Body of pancreas (tissue), 4 donors: Measurements from ENCODE around the gene PLEKHB1.

Experiments
- POLR2A ChIP-seq, 3 donors: fragments of 450-650 bp; IDR thresholded peaks; one replicate each; pipeline ENCODE4 v1.6.1; 2016; ENCODE audit warnings: antibody characterized with exemption in 3 of 3, mild to moderate bottlenecking in 2 of 3
- TF ChIP-seq, protein P1 (sequence below), 7 experiments: fragments of 450-650 bp in 4 of 7; fragments of 200-600 bp in 3 of 7; sonication (generic) in 3 of 7; IDR thresholded peaks; one replicate each; pipeline ENCODE4 v1.5.1; 2016 to 2019; ENCODE audit warnings: antibody characterized with exemption in 7 of 7

DNA sequence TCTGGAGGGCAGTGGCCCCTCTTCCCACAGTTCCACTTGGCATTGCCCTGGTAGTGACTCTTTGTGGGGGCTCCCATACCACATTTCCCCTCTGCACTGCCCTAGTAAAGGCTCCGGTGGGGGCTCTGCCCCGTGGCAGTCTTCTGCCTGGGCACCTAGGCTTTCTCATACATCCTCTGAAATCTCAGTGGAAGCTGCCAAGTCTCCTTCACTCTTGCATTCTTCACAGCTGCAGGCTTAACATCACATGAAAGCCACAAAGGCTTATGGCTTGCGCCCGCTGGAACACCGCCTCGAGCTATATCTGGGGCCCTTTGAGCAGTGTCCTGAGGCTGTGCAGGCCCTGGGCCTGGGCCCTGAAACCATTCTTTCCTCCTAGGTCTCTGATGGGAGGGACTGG is 25.3 kb downstream of the PLEKHB1 start:
- TF ChIP-seq, protein P1, sequence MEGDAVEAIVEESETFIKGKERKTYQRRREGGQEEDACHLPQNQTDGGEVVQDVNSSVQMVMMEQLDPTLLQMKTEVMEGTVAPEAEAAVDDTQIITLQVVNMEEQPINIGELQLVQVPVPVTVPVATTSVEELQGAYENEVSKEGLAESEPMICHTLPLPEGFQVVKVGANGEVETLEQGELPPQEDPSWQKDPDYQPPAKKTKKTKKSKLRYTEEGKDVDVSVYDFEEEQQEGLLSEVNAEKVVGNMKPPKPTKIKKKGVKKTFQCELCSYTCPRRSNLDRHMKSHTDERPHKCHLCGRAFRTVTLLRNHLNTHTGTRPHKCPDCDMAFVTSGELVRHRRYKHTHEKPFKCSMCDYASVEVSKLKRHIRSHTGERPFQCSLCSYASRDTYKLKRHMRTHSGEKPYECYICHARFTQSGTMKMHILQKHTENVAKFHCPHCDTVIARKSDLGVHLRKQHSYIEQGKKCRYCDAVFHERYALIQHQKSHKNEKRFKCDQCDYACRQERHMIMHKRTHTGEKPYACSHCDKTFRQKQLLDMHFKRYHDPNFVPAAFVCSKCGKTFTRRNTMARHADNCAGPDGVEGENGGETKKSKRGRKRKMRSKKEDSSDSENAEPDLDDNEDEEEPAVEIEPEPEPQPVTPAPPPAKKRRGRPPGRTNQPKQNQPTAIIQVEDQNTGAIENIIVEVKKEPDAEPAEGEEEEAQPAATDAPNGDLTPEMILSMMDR (IDR thresholded peaks at IDR 0.05) = no peak
- TF ChIP-seq POLR2A (IDR thresholded peaks at IDR 0.05) = no peak
